ENCODE results near the gene MPZL1. TPM values are rescaled to one million over a fixed set of nuclear protein-coding genes. Genes with fewer than 3 reads are reported as not detected.
"Not testable (repeated sequence)": the region's sequence is repeated elsewhere in the genome, so short reads cannot be mapped to it uniquely, and the experiment has no call there.

MPZL1 gene
- total RNA-seq, 1 donor: 358 TPM

DNA sequence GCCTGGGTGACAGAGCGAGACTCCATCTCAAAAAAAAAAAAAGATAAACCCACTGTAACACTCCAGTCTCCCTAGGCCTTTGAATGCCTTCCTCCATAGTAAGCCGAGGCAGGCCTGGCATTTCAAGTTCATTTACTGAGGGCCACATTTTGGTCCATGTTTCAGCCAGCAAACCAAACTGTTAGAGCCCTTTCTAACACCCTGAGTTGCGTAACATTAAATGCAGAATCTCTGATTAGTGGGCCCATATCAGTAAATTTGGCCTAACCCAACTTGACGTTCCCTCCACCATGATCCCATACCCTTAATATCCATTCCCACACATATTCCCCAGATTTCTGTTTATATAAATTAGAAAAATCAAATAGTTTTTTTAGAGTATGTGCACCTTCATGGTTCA lies 12.4 kb downstream of the MPZL1 start:
- TF ChIP-seq, protein P1, sequence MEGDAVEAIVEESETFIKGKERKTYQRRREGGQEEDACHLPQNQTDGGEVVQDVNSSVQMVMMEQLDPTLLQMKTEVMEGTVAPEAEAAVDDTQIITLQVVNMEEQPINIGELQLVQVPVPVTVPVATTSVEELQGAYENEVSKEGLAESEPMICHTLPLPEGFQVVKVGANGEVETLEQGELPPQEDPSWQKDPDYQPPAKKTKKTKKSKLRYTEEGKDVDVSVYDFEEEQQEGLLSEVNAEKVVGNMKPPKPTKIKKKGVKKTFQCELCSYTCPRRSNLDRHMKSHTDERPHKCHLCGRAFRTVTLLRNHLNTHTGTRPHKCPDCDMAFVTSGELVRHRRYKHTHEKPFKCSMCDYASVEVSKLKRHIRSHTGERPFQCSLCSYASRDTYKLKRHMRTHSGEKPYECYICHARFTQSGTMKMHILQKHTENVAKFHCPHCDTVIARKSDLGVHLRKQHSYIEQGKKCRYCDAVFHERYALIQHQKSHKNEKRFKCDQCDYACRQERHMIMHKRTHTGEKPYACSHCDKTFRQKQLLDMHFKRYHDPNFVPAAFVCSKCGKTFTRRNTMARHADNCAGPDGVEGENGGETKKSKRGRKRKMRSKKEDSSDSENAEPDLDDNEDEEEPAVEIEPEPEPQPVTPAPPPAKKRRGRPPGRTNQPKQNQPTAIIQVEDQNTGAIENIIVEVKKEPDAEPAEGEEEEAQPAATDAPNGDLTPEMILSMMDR (IDR thresholded peaks at IDR 0.05; ENCODE audit: insufficient read depth, low read depth, low read length): no peak
- H3K4me3 ChIP-seq (ENCODE audit: low read depth, low read length): no peak overlapping the region
- DNase-seq (ENCODE audit: low read depth): no peak

DNA sequence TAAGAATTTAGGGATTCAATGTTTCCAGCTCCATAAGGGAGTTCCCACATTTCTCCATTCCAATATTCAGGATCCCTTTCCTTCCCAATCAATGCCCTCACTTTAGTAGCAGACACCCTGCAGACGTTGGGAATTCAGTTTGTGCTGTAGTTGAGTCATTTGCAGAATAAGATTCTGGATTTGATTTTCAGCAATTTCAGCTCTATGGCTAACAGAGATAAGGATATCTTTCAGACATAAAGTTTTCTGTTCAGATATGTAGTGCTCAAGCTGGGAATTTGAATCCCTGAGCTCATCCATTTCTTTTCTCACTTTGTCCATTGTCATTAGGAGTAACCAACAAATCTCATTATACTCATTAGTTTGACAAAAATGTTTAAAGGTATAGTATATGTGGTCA lies 13.1 kb downstream of the MPZL1 start:
- DNase-seq (ENCODE audit: low read depth): no peak
- H3K4me3 ChIP-seq (ENCODE audit: low read depth, low read length): no peak overlapping the region
- TF ChIP-seq, protein P1 (IDR thresholded peaks at IDR 0.05; ENCODE audit: insufficient read depth, low read depth, low read length): no peak

DNA sequence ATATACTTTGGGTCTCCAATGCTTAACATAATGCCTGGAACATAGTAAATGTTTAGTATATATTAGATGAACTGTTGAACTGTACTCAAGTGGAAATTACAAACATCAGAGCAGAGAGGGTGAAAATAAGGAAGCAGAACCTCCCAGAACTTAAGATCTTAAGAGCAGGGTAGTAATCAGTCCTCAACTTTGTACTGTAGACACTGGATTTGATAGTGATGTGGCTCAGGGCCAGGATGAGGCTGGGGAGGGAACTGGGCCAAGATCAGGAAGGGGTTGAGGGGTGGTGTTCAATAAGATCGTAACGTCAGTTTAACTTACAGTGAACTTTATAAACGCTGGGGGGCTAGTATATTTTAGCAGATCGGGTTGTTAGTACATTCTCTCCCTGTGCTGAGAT lies 15.4 kb downstream of the MPZL1 start:
- no peak for DNase-seq (ENCODE audit: low read depth)
- TF ChIP-seq, protein P1 (IDR thresholded peaks at IDR 0.05; ENCODE audit: insufficient read depth, low read depth, low read length): no peak

DNA sequence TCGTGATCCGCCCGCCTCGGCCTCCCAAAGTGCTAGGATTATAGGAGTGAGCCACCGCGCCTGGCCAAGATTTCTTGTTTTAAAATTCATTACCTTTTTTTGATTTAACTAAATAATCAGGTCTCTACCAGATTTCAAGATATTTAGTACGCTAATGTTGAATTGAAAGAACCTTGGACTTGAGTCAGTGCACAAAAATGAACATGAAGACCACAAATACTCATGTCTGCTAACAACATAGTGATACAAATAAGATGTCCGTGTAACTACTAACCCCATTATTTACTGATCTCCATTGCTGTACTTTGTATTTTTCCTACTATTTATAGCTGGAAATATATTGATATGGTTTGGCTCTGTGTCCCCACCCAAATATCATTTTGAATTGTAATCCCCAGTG lies 16.4 kb downstream of the MPZL1 start:
- no peak overlapping the region for H3K4me3 ChIP-seq (ENCODE audit: low read depth, low read length)
- TF ChIP-seq, protein P1 (IDR thresholded peaks at IDR 0.05; ENCODE audit: insufficient read depth, low read depth, low read length): no peak
- DNase-seq (ENCODE audit: low read depth): no peak

More for the DNA sequence above, 15.4 kb downstream of the MPZL1 start:
- H3K4me3 ChIP-seq (ENCODE audit: low read depth, low read length): no peak overlapping the region

DNA sequence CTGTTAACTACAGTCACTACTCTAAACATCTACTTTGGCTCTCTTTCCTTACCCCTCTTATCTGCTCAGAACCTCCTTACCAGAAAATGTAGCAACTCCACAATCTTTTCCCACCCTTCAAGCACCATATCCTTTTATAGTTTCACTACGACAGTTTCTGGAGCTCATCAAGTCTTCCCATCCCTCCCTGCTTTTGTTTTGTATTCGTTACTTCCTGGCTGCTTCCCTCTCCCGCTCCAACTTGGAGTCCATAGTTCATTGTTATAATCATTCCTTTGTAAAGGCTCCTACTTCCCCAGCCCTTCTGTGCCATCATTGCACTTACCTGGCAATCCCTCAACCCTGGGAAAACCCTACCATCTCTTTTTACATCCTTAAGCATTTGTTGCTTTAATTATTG lies 18.0 kb downstream of the MPZL1 start:
- no peak for DNase-seq (ENCODE audit: low read depth)
- TF ChIP-seq, protein P1 (IDR thresholded peaks at IDR 0.05; ENCODE audit: insufficient read depth, low read depth, low read length): no peak

DNA sequence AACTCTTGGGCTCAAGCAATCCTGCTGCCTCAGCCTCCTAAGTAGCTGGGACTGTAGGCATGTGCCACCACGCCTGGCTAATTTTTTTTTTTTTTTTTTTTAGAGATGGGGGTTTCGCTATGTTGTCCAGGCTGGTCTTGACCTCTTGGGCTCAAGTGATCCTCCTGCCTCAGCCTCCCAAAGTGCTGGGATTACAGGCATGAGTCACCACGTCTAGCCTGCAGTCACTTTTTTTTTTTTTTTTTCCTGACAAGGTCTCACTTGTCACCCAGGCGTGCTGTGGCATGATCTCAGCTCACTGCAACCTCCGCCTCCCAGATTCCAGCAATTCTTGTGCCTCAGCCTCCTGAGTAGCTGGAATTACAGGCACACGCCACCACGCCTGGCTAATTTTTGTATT lies 19.3 kb downstream of the MPZL1 start:
- H3K4me3 ChIP-seq (ENCODE audit: low read depth, low read length); DNase-seq (ENCODE audit: low read depth): not testable (repeated sequence)

More for the DNA sequence above, 18.0 kb downstream of the MPZL1 start:
- H3K4me3 ChIP-seq (ENCODE audit: low read depth, low read length): no peak overlapping the region

DNA sequence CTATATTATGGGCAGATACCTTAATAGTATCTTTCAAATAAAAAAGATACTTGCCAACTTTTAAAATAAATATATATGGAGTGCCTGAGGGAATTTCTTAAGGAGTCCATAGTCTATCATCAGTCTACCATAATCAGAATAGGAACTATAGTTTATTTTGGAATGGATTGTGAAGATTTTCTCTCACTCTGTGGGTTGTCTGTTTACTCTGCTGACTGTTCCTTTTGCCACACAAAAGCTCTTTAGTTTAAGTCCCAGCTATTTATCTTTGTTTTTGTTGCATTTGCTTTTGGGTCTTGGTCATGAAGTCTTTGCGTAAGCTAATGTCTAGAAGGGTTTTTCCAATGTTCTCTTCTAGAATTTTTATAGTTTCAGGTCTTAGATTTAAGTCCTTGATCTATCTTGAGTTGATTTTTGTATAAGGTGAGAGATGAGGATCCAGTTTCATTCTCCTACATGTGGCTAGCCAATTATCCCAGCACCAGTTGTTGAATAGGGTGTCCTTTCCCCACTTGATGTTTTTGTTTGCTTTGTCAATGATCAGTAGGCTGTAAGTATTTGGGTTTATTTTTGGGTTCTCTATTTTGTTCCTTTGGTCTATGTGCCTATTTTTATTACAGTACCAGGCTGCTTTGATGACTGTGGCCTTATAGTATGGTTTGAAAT lies 20.7 kb downstream of the MPZL1 start:
- not testable (repeated sequence) for H3K4me3 ChIP-seq (ENCODE audit: low read depth, low read length); DNase-seq (ENCODE audit: low read depth)

DNA sequence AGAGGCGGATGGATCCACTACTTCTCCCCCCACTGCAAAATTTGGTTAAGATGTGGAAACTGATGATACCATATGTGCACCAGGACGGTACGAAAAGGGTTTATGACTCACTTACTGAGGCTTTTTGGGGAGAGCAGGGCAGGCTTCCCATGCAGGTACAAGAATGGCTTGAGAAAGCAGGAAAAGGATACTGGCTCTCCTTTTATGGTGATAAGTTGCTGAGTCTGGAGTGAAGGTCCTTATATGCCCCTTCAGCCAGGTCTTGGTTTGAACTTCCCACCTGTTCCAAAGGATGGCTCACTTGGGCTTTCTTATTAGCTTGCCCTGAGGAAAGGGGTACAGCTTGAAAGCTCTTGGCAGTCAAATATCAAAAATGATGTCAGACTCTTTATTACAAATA lies 23.1 kb downstream of the MPZL1 start:
- DNase-seq (ENCODE audit: low read depth): no peak
- TF ChIP-seq, protein P1 (IDR thresholded peaks at IDR 0.05; ENCODE audit: insufficient read depth, low read depth, low read length): no peak
- H3K4me3 ChIP-seq (ENCODE audit: low read depth, low read length): no peak overlapping the region

Data from fibroblast of villous mesenchyme (primary cell).